Adrenal gland (tissue), 12 donors: ENCODE results near the gene CDK5RAP2. TPM values are rescaled to one million over a fixed set of nuclear protein-coding genes. Genes with fewer than 3 reads are reported as not detected.
A peak's percentile ranks its signal among the peaks of the same experiment; 100 is the strongest.

ENCODE experiments used
- DNase-seq, 7 donors: peaks; one replicate each; pipeline ENCODE4 v3.0.0-alpha.2; 2019 to 2020
- H3K27ac ChIP-seq, 5 donors: fragments of 200-600 bp; sonication (generic) in 4 of 5; 1 replicate in 3 of 5; 2 replicates in 2 of 5; pipeline versions ENCODE4 v1.5.1 to v1.8.0; 2016 to 2020; ENCODE audit warnings: mild to moderate bottlenecking in 1 of 5
- H3K27me3 ChIP-seq: fragments of 200-600 bp; 2 replicates; pipeline ENCODE4 v1.8.0; 2021
- H3K36me3 ChIP-seq, 2 donors: fragments of 200-600 bp; replicated peaks in 1 of 2; 1 replicate in 1 of 2; 2 replicates in 1 of 2; pipeline versions ENCODE4 v1.5.1 to v1.8.0; 2018 to 2022
- H3K4me1 ChIP-seq, 2 donors: fragments of 200-600 bp; replicated peaks in 1 of 2; 1 replicate in 1 of 2; 2 replicates in 1 of 2; pipeline versions ENCODE4 v1.5.1 to v1.8.0; 2018 to 2021
- H3K4me3 ChIP-seq, 4 donors: fragments of 200-600 bp; sonication (generic) in 3 of 4; one replicate each; pipeline ENCODE4 v1.5.1; 2016 to 2018
- H3K9me3 ChIP-seq, 3 donors: fragments of 200-600 bp; sonication (generic) in 1 of 3; replicated peaks in 1 of 3; 1 replicate in 2 of 3; 2 replicates in 1 of 3; pipeline versions ENCODE4 v1.5.1 to v1.8.0; 2016 to 2021
- CTCF ChIP-seq, 6 experiments: fragments of 450-650 bp in 4 of 6; fragments of 200-600 bp in 2 of 6; sonication (generic) in 1 of 6; IDR thresholded peaks; 1 replicate in 5 of 6; 2 replicates in 1 of 6; pipeline versions ENCODE4 v1.5.1 to v1.8.0; 2016 to 2021; ENCODE audit warnings: antibody characterized with exemption in 6 of 6, mild to moderate bottlenecking in 2 of 6, moderate library complexity in 1 of 6
- POLR2A ChIP-seq, 2 donors: fragments of 450-650 bp; IDR thresholded peaks; one replicate each; pipeline ENCODE4 v1.6.1; 2017; ENCODE audit warnings: antibody characterized with exemption in 2 of 2, mild to moderate bottlenecking in 2 of 2, moderate library complexity in 1 of 2
- WGBS, 4 donors: extraction: QIAGEN DNeasy Blood & Tissue Kit in 2 of 4; methylation state at CpG; one replicate each; pipeline versions ENCODE4 v1.1.5 to v1.1.7; 2013 to 2017; 5-methylcytosine and 5-hydroxymethylcytosine counted together
- intact Hi-C, 2 donors: fragments of 100-400 bp; cut with DNase I; formaldehyde crosslinking; loops; one replicate each; pipeline versions ENCODE4 v1.14.1 to v1.15.0; 2022 to 2023
- polyA plus RNA-seq, 3 donors: library from polyadenylated mRNA; stranded (reverse); fragments of 200-250 nt in 2 of 3; fragments of 350-450 nt in 1 of 3; fragmentation: Illumina TruSeq in 1 of 3; extraction: RNeasy Lipid Tissue Mini Kit (QIAGEN cat#74804) in 1 of 3; gene quantifications; one replicate each; pipeline ENCODE4 v1.2.3, GENCODE V29; 2013 to 2014
- total RNA-seq, 9 donors: library from RNA; depleted of rRNA in 4 of 9; stranded (reverse); fragments of >200 nt in 4 of 9; fragments of 120-200 nt in 1 of 9; fragmentation: NEBNext Ultra II Directional in 1 of 9; extraction: Animal tissue kit (Norgen Biotek cat#: 25700) in 1 of 9; gene quantifications; one replicate each; pipeline versions ENCODE4 v1.1.0 to v1.2.4, GENCODE V29; 2013 to 2023
- donor health status: healthy with polysubstance abuse.
- donor health status: Bipolar disorder and iron deficiency.
- donor health status: DM: yes; HTN: yes; CAD: no.
- donor health status: DM: no; HTN: no; CAD: no.
- donor health status: DM: no; HTN: no; CAD: no.
- donor health status: DM: yes; HTN: yes; CAD: no.

Gene CDK5RAP2
- total and polyA plus RNA-seq, 12 donors: 26.0 to 60.7 (median 41.9) TPM

- H3K36me3 ChIP-seq: peaks cover 0 to 7% of the 10 kb centered on the region in 2 donors
- H3K27me3 ChIP-seq: no peaks in the 10 kb centered on the region
- peak overlapping the region in 3 of 5 donors; percentile 45 to 71 (median 59) for H3K27ac ChIP-seq
- peak in 4 of 7 donors; percentile 29 to 65 (median 52) for DNase-seq
- H3K9me3 ChIP-seq: no peaks in the 10 kb centered on the region
- 33 to 48% (median 40%) methylated on average over 2 of the region's 2 CpGs for WGBS, 4 donors
- TF ChIP-seq POLR2A (IDR thresholded peaks at IDR 0.05) (no peak), CTCF (IDR thresholded peaks at IDR 0.05) (no peak)
- H3K4me1 ChIP-seq: peaks cover 3 to 38% of the 10 kb centered on the region in 2 donors
- intact Hi-C loops: no loop called here
- H3K4me3 ChIP-seq: no peak overlapping the region
Observed at GRCh38 chr9:120438111-120438510, 141.9 kb downstream of the CDK5RAP2 start.

DNA sequence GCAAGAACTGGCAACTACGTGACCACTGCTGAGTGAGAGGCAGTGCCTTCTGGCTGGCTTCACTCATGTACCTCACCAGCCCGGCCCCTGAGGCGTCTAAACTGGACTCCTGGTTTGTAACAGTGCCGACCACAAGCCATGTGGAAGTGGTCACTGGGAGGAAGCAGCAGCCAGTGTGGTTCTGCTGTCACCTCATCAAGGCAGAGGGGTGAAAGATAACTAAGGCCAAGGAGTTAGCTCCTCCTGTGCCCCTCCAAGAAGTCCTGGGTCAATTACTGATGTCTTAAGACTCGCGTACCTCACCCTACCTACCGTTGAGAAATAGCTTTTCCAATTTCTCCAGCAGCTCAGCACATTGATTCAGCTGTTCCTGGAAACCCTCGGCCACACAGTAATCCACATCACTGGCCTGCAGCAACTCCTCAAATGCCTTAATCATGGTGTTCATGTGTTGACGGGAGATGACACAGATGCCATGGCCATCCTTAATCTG is 142.9 kb downstream of the CDK5RAP2 start:
- Histone ChIP-seq H3K4me1 (peaks cover 3 to 36% of the 10 kb centered on the region in 2 donors), H3K4me3 (no peak overlapping the region), H3K9me3 (no peaks in the 10 kb centered on the region), H3K27ac (peak overlapping the region in 3 of 5 donors; percentile 45 to 71 (median 59)), H3K27me3 (no peaks in the 10 kb centered on the region), H3K36me3 (peaks cover 0 to 6% of the 10 kb centered on the region in 2 donors)
- TF ChIP-seq CTCF (IDR thresholded peaks at IDR 0.05): no peak
- TF ChIP-seq POLR2A (IDR thresholded peaks at IDR 0.05): no peak
- 66 to 80% (median 69%) methylated on average over 8 to 9 of the region's 9 CpGs for WGBS, 4 donors
- peak in 6 of 7 donors; percentile 36 to 70 (median 58) for DNase-seq
- intact Hi-C loops: no loop called here

DNA sequence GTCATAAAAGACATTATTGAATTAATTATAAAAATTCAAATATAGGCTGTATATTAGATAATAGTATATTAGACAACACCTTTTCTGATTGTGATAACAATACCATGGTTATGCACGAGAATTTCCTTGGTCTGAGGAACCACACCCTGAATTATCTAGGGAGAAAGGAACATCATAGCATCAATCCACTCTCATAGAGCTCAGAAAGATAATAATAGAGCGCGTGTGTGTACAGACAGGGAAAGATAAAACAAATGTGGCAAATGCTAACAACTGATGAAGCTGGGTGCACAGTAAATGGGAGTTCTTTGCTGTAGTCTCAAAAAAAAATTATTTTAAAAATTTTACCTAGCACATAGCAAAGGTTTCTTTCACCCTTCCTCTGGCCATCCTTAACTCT is 143.5 kb downstream of the CDK5RAP2 start:
- intact Hi-C loops: no loop called here
- TF ChIP-seq POLR2A (IDR thresholded peaks at IDR 0.05): no peak
- TF ChIP-seq CTCF (IDR thresholded peaks at IDR 0.05): no peak
- Histone ChIP-seq H3K9me3 (no peaks in the 10 kb centered on the region), H3K4me3 (no peak overlapping the region), H3K27ac (no peak overlapping the region), H3K36me3 (peaks cover 0 to 6% of the 10 kb centered on the region in 2 donors), H3K4me1 (peaks cover 3 to 30% of the 10 kb centered on the region in 2 donors), H3K27me3 (no peaks in the 10 kb centered on the region)
- no peak for DNase-seq
- 95 to 98% (median 97%) methylated on average over 3 of the region's 3 CpGs for WGBS, 4 donors

- Histone ChIP-seq H3K4me1 (peaks cover 3 to 28% of the 10 kb centered on the region in 2 donors), H3K9me3 (no peaks in the 10 kb centered on the region), H3K27me3 (no peaks in the 10 kb centered on the region), H3K4me3 (no peak overlapping the region), H3K36me3 (peaks cover 0 to 6% of the 10 kb centered on the region in 2 donors), H3K27ac (no peak overlapping the region)
- 79 to 88% (median 84%) methylated on average over 1 of the region's 1 CpG for whole genome bisulfite sequencing, 4 donors
- DNase-seq: no peak
- intact Hi-C loops: no loop called here
- no peak for TF ChIP-seq POLR2A (IDR thresholded peaks at IDR 0.05)
- no peak for TF ChIP-seq CTCF (IDR thresholded peaks at IDR 0.05)
Observed at GRCh38 chr9:120435091-120435490, 144.9 kb downstream of the CDK5RAP2 start.
